ENCODE results near the gene SLC14A1.

Gene SLC14A1

GRCh38 chr18:45775241-45775676 is 51.3 kb downstream of the SLC14A1 start:
- H3K4me3 ChIP-seq (replicated peaks; ENCODE audit: low read depth, low read length) = peak overlapping the region; percentile 51
- TF ChIP-seq CTCF (IDR thresholded peaks at IDR 0.05; ENCODE audit: low read depth, low read length, missing control alignments) = no peak
- no peak for DNase-seq (ENCODE audit: extremely low read depth, low read depth)

DNA sequence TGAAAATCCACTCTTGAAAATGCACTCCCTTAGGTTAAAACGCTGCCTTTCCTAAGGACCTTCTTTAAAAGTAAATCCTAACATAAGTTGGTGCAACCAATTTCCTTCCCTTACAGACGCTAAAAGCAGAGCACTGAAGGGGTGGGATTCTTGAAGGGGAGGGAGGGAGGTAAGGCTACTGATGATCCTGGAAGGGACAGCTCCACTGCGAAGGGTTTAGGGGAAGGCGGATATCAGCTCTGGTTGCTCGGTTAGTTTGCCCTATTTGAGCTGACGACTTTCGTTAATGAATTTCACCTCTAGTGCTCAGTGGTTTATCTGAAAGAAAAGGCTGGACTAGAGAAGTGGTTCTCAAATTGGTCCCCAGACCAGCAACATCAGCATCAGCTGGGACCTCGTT is 51.8 kb downstream of the SLC14A1 start:
- no peak for DNase-seq (ENCODE audit: extremely low read depth, low read depth)
- TF ChIP-seq CTCF (IDR thresholded peaks at IDR 0.05; ENCODE audit: low read depth, low read length, missing control alignments) = no peak
- H3K4me3 ChIP-seq (replicated peaks; ENCODE audit: low read depth, low read length) = peak overlapping the region; percentile 51

GRCh38 chr18:45777393-45777792 is 53.4 kb downstream of the SLC14A1 start:
- H3K4me3 ChIP-seq (replicated peaks; ENCODE audit: low read depth, low read length) = no peak overlapping the region
- no peak for TF ChIP-seq CTCF (IDR thresholded peaks at IDR 0.05; ENCODE audit: low read depth, low read length, missing control alignments)
- no peak for DNase-seq (ENCODE audit: extremely low read depth, low read depth)

DNA sequence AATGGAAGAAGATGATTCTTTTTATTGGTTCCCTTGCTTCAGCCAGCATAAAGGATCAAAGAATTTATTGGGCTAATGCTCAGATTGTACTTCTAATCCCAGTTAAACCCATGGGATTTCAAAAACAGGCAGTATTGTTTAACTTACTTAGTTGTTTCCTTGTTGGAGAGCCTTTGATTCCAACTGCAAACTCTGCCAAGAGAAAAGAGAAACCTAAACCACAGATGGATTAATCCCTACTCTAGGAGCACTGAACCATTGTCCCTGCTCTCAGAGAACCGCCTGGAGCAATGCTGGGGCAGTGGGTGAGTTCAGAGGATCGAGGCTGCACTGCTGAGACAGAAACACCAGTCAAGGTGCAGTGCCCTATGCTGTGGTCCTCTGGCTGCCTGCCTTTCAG is 56.6 kb downstream of the SLC14A1 start:
- DNase-seq (ENCODE audit: extremely low read depth, low read depth) = no peak
- no peak overlapping the region for H3K4me3 ChIP-seq (replicated peaks; ENCODE audit: low read depth, low read length)
- TF ChIP-seq CTCF (IDR thresholded peaks at IDR 0.05; ENCODE audit: low read depth, low read length, missing control alignments) = no peak

DNA sequence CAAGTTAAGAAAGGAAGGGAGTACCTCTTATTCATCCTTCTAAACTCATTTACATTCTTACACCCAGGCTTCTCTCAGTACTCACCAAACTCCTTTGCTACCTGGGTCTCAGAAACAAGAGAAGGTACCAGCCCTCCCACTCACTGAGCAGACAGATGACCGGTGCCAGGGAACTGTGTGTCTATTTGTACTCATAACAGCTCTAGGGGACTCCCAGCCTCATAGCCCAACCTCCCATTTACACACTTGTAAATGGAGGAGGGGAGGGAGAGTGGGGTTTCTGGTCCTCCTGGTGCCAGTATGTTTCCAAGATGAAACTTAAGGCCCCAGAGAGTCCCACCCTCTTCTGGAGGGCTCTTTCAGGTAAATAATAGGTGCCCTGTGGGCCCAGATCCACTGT is 58.7 kb downstream of the SLC14A1 start:
- TF ChIP-seq CTCF (IDR thresholded peaks at IDR 0.05; ENCODE audit: low read depth, low read length, missing control alignments) = no peak
- no peak overlapping the region for H3K4me3 ChIP-seq (replicated peaks; ENCODE audit: low read depth, low read length)
- no peak for DNase-seq (ENCODE audit: extremely low read depth, low read depth)

GRCh38 chr18:45783097-45784075 is 59.4 kb downstream of the SLC14A1 start:
- no peak for DNase-seq (ENCODE audit: extremely low read depth, low read depth)
- TF ChIP-seq CTCF (IDR thresholded peaks at IDR 0.05; ENCODE audit: low read depth, low read length, missing control alignments) = no peak
- H3K4me3 ChIP-seq (replicated peaks; ENCODE audit: low read depth, low read length) = no peak overlapping the region
